ENCODE measurements around the gene MIS18BP1.

- no peak for TF ChIP-seq EZH2 (optimal IDR thresholded peaks at IDR 0.05; ENCODE audit: low read depth, low read length)
- TF ChIP-seq CTCF (IDR thresholded peaks at IDR 0.05; ENCODE audit: low read length): no peak
These were observed 3.0 kb downstream of the MIS18BP1 start for GRCh38 chr14:45249856-45250575.
